Gastroesophageal sphincter (tissue), 3 donors: ENCODE measurements around the gene RAB11FIP3.

Source experiments
- EP300 ChIP-seq: sonication (generic); formaldehyde crosslinking; IDR thresholded peaks from one replicate; pipeline ENCODE4 v1.6.1; 2017; ENCODE audit warnings: antibody characterized with exemption, mild to moderate bottlenecking
- TF ChIP-seq, protein P1 (sequence below), 4 experiments: fragments of 200-600 bp in 2 of 4; fragments of 450-650 bp in 2 of 4; sonication (generic) in 1 of 4; IDR thresholded peaks; one replicate each; pipeline ENCODE4 v1.5.1; 2017 to 2019; ENCODE audit warnings: antibody characterized with exemption in 4 of 4, mild to moderate bottlenecking in 2 of 4, moderate library complexity in 2 of 4

- no peak for TF ChIP-seq EP300
- TF ChIP-seq, protein P1, sequence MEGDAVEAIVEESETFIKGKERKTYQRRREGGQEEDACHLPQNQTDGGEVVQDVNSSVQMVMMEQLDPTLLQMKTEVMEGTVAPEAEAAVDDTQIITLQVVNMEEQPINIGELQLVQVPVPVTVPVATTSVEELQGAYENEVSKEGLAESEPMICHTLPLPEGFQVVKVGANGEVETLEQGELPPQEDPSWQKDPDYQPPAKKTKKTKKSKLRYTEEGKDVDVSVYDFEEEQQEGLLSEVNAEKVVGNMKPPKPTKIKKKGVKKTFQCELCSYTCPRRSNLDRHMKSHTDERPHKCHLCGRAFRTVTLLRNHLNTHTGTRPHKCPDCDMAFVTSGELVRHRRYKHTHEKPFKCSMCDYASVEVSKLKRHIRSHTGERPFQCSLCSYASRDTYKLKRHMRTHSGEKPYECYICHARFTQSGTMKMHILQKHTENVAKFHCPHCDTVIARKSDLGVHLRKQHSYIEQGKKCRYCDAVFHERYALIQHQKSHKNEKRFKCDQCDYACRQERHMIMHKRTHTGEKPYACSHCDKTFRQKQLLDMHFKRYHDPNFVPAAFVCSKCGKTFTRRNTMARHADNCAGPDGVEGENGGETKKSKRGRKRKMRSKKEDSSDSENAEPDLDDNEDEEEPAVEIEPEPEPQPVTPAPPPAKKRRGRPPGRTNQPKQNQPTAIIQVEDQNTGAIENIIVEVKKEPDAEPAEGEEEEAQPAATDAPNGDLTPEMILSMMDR (IDR thresholded peaks at IDR 0.05) = peak in 3 of 4 experiments; percentile 66 to 73 (median 71)
These were observed 27.6 kb upstream of the RAB11FIP3 start for GRCh38 chr16:397736-398332.
